NCI-H446 (cell line): Measurements from ENCODE around the gene GRM8.
A peak's percentile ranks its signal among the peaks of the same experiment; 100 is the strongest.

ENCODE experiments used
- DNase-seq, 2 experiments: peaks; one replicate each; lab custom pipeline; 2025; lab: John Stamatoyannopoulos, UW

GRM8 gene

DNA sequence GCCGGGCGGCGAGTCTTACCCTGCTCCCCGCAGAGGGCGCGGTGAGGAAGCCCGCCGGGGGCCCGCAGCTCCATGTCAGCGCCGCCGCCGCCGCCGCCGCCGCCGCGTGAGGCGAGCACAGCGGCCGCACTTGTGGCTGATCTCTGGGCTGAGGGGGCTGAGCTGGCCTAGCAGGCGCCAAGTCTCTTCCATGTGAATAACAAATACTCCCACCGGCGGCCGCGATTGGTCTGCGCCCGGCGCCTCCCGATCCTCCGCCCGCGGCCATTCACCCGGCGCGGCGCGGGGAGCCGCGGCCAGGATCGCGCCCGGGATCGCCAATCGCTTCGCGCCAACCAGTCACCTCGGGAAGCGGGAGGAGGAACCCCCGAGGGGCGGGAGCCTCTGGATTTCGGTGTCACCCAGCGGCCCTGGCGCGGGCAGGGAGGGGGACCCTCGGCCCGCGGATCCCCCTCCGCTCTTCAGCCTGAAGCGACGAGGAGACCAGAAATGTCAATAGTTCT, at the start of gene GRM8:
TSS of gene GRM8 (minus strand) at position 164 of the 503 bp plus-strand sequence.
- DNase-seq, result peak in 1 of 2 experiments; percentile 41

DNA sequence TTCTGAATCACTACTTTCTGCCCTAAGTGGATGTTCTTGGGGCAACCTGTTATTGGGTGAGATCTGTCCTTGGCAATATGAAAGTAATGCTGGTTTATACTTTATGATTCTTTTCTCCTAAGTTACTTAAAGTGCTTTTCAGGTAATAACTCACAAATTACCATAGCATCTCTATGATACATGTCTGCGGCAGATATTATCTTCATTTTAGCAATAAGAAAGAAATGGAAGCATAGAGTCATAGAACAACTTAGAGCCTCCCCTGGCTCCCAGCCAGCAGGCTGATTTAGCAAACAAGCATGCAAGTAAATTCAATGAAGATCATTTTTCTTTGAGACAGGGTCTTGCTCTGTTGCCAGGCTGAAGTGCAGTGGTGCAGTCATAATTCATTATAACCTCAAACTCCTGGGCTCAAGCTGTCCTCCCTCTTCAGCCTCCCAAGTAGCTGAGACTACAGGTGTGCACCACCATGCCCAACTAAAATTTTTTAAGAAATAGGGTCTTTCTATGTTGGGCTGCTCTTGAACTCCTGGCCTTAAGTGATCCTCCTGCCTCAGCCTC, 38.1 kb upstream of the GRM8 start:
- DNase-seq, result peak in 1 of 2 experiments; percentile 57

DNA sequence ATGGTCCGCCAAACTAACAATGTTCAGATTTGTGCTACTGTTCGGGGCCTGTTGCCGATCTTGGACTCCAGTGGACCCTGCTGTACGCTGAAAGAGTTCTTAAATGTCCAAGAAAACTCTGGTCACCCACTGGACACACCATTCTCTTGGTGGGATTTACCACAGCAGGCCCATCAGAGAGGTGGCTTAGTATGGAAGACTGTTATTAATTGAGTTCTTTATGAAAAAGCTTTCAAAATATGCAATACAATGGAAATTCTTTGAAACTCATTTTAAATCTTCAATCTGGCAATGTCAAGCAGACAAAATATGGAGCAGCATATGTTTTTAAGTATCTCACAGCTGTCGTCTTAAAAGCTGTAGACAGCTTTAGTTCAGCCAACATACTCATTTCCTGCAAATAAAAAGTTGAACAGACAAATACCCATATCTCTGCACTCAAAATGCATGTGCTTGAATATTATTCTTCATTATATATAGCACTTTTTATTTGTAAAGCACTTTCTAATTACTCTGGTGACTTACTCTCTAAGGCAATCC, 37.4 kb upstream of the GRM8 start:
- no peak for DNase-seq

DNA sequence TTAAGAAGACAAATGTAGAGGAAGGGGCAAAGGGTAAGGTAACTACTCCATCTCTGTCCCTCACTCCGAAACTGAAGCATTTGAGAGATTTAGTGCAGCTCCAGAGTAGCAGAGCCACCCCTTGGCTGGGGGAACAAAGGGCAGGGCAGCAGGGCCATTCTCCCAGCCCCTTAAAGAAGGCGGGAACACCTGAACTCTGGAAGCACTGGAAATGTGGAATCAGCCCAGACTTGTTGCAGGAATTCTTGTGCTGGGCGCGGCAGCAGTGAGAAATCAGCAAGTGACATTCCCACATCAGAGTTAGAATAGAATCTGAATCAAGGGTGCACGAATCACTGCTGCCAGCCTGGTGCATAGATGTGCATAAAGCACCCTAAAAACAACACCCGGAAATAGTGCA, 34.4 kb upstream of the GRM8 start:
- DNase-seq, result no peak

DNA sequence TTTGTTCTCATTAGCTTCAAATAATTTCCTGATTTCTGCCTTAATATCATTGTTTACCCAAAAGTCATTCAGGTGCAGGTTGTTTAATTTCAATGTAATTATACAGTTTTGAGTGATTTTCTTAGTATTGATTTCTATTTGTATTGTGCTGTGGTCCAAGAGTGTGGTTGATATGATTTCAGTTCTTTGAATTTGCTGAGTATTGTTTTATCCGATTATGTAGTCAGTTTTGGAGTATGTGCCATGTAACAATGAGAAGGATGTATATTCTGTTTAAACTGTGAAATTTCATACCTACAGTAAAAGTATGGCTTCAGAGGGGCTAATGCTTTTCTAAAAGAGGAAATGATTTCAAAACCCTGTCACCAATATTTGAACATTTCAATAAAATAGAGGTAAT, 17.4 kb upstream of the GRM8 start:
- no peak for DNase-seq

DNA sequence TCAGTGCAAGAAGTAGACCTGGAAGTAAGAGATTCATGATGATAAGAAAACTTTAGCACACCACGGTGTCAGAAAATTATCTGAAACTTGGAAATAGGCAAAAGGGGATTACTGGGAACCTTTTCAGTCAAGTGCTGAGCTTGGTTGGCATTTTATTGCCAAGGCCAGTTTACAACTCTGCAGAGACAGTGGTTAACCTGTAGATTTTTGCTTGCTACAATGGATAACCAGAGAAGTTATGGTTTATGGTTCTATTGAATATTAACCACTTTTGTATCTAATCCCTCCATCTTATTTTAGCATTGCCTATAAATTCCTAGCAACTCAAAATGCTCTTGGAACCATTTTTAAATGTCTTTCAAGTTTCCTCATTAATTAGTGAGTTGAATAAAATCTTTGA, 13.3 kb upstream of the GRM8 start:
- no peak for DNase-seq

DNA sequence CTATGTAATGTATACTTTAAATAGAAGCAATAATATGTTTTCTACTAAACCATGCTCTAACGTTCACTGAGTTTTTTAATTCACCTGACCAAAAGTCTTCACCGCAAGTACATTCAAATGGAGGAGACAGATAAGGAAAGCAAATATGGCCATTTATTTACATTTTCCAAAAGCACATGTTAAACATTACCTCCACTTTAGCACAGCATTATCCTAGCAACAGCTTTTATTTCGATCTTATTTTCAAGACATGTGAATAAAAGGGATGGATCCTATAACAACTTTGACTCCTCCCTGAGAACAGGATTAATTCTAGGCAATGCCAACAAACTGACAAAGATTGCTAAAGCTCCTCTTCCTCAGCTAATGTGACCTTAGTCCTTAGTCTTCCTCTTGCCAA, 11.5 kb upstream of the GRM8 start:
- no peak for DNase-seq

DNA sequence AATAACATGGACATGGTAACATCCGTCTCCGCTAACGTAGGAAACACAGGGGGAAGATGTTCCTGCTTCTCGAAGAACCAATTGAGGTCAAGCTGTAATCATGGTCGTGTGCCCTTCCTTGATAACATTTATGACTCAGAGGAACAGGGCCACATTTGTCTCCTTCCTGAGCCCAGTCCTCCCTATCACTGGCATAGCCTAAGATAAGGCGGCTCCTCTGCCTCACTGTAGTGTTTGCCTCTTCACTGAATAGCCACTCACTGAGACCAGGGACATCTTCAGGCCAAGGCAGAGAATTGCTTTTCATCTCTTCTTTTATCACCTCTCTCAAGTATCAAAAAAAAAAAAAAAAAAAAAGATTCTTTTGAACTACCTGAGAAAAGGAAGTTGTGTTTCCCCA, 5.4 kb upstream of the GRM8 start:
- DNase-seq, result no peak

DNA sequence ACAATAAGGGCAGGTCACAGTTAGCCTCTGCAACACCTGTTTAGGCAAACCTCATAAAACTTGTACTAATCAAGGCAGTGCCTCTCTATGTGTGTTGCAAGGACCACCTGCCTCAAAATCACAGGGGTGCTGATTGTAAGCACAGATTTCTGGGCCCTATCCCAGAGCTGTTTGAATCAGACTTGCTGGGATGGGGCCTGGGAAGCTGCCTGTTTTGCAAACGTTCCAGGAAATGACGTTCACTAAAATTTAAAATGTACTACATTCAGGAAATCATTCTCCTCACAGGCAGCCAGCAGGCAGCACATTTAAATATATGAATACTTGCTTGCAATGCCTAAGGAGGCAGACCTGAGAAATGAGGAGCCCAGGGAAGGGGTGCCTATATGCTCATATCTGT, 4.3 kb upstream of the GRM8 start:
- no peak for DNase-seq

DNA sequence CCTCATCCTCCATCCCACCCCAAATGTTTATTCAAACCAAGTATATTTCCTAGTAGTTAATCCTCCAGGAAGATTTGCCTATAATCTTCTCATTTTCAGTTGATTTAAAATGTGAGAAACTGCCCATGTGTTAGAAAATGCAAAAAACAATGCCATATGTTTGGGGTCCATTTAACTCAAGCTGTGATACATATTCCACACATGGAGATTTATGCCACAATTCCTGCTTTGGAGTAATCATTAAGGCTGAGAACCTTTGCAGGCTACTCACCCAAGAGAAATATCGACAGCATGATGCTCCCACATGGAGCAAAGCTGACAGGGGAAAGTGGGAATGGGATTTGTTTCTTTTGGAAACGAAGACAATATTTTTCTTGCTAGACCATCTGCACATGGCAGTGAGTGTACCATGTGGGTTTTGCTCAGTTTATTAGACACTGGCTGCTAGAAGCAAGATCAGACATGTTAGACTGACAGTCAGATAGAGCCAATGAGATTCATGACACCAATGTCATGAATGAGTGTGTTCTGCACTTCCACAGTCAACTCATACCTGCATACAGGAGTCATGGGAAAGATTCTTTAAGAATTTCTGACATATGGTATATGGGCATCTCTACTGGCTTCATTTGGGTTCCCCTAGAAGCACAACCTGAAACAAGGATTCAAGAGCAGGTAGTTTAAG, 3.4 kb upstream of the GRM8 start:
- DNase-seq, result no peak

DNA sequence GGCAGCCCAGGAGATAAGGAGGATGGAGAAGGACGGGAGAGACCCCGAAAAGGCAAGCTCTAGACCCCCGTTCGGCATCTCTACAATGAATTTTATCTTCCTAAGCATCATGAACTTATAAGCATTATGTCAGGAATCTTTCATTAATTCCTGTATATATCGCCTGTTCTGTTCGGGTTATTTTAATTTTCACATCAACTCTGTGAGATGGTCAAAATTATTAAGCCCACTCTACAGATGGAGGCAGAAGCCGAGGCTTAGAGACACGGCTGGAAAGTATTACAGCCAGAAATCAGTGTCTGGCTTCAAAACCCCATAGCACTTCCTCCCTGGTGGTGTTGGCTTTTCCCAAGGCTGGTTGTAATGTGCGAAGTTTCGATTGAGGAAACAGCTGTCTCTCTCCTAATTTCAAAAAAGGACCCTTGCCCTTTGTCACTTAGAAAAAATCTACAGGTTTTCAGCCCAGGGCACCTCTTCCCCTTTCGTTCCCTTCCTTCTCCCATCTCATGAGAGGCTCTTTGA, 1.5 kb upstream of the GRM8 start:
- DNase-seq, result no peak

DNA sequence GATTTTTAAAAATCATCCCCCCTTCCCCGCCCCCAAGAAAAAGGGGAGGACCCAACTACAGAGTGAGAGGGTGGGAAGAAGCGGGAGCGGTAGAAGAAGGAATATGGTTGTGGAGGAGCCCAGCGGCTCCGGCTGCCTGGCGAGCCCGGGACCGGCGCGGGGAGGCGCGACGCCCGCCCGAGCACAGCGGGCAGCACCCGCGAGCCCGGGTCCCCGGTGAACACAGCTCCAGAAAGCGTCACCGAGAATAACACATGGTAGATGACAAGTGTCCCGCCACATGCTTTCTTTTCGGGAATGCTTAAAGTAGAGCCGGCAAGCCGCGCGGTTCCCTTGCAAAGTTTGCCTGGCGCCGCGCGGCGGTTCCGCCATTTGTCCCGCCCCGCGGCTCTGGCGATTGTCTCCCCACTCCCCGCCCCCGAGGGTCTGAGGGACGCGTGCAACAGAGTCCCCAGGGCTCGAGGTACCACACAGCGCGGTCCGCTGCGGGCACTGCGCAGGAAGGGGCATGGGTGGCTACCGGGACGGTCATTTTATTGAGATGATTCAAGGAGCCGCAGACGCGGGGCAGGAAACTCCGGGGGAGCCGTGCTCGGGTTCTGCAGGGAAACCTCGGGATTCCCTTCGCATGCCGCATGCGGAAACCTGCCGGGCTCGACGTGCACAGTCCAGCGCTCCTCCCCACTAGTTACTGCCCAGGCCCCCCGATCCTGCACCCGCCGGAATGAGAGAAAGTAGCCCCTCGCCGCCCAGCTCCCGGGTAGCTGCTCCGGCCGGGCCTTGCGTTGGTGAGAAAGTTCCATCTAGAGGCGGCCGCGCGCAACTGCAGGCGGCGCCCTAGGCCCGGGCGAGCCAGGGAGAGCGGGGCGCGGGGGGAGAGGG, 781 bp upstream of the GRM8 start:
- DNase-seq, result peak; percentile 25 to 45

DNA sequence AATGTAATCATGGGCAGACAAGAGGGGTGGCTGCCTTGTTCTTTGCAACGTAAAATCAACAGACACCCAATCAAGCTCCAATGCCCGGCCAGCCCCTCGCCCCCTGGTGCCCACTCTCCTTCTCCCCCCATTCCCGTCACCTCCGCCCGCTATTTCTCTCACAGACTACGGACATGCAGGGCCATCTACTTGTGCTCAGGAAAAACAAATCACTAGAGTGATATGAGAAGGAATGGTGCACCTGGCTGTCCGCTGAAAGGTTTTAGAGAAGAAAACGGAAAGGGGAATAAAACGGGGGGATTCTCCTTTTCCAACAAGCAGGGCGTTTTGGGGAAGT, 396 bp downstream of the GRM8 start:
- no peak for DNase-seq

DNA sequence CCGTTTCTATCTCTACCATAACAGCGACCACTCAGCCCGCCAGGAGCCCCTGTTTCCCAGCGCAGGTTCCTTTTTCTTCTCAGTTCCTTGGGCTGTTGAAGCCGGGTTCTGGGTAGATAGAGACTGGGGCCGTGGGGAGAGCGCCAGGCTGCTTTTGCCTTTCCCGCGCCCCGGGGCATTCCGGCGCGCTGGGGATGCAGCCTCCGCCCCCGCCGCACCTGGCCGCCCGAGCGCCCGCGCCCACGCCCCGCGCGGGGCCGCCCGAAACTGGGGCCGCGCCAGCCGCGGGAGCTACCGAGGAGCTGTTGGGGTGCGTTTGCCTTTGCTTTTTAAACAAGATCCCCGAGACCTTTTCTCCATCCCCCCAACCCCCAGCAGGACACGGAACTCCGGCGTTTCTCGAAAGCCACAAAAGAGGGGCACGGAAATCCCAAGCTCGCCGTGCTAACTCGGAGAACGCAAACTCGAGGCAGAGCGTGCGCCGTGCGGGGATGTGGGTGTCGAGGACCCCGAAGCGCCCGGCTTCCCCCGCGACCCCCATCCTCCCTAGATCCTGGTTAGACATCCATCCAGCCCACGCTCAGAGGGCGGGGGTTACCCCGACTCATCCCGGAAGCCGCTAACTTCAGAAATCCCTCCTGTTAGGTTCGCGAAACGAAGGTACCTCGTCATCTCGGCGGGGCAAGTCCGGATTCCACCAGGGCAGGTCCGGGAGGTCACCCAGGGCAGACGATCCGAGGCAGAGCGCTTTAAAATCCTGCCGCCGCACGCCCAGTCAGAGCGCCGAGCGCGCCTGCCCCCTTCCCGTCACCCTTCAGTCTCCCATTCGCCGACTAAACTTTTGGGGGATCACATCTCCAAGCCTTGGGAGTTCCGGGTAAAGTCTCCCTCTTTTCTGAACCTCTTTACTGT, 1.0 kb downstream of the GRM8 start:
- no peak for DNase-seq

DNA sequence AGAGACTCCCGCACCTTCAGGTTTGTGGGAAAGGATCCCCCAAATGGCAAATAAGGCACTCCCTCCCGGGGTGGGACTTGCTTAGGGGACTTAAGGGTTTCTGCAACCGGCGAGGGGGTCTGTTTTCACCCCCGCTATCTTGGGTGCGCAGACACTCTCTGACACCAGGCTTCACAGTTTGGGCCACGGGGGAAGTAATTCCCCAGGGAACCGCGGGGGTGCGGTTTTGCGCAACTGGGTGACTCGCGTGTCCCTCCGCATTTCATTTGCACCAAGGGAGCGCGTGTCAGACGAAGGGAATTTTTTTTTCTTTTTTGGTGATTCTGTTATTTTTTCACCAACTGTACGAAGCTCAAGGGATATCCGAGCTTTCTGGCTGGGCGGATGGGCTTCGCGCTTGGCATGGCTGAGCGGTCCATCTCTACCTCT, 1.7 kb downstream of the GRM8 start:
- DNase-seq, result no peak

DNA sequence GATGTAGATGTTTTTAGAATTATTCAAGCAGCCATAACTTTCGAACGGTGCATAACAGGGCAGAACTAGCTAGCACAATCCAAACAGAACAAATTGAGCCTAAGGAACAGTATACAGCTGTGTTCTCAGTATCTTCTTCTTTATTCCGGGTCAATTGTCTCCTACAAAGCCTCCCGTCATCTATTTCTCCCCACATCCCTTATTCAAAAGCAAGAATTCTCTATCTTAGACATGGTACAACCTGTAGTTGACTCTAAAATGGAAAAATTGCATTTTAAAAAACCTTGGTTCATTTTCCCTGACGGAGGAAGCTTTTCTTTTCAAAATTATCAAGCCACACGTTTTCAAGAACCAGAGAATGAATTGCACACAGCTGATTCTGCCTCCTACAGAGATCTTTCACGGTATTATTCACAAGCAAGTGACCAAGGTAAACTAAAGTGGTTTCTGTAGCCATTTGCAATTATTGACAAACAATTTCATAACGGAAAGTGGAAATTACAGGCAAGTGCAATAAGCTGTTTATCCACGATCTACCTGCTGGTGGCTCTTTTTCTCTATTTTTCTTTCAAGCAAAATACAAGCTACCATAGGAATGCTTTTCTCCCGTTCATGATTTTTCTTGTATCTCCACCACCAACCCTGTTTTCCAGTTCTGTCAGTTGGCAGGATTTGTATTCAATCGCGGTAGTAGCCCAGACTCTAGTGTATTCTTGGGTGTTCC, 2.3 kb downstream of the GRM8 start:
- DNase-seq, result no peak

DNA sequence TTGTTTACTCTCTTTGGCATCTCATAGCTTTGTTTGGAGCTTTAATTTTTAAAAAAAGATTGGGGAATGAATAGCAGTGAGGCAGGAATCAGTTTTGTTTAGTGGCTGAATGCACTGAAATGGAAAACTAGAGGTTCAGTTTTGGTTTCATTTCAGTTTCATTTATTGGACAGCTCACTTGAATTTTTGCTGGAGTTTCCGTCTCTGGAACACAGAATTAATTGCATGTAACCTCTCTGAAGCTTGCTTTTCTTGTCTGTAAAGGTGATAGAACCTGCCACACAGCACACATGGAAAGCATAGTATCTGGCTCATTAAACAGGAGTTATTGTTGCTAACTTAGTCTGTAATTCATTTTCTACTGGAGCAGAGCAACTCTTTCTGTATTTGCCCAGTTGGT, 7.1 kb downstream of the GRM8 start:
- no peak for DNase-seq

DNA sequence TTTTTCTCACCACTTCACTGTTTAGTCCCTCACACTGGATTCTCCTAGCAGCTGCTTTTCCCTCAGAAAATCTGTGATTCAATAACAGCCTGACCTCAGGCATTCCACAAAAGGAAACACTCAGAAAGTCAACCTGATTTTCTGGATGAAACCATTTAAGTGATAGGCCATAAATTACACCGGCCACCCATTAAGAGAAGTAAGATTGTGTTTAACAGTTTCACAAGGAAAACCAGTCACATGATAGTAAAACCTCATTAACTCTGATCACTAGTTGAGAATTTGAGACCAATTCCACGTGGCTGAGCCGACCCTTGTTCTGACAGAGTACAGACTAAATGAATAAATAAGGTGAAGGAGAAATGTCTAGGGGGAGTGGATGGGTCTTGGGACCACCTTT, 7.7 kb downstream of the GRM8 start:
- DNase-seq, result no peak

DNA sequence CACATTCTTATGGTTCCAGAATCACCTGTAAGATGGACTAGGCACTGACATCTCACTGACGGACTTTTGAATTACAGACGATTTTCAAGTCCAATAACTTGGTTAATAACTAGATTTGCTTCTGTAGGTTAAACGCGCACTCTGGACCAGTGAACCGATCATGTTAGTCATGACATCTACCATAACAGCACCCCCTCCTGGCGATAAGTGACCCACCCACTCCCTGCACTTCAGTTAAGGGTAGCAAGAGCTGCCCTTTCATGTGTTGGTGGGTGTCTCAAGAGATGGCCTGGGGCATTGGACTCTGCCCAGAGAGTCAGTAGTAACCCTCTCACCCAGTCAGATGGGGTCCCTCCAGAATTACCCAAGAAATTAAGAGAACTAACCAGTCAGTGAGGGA, 12.9 kb downstream of the GRM8 start:
- no peak for DNase-seq

DNA sequence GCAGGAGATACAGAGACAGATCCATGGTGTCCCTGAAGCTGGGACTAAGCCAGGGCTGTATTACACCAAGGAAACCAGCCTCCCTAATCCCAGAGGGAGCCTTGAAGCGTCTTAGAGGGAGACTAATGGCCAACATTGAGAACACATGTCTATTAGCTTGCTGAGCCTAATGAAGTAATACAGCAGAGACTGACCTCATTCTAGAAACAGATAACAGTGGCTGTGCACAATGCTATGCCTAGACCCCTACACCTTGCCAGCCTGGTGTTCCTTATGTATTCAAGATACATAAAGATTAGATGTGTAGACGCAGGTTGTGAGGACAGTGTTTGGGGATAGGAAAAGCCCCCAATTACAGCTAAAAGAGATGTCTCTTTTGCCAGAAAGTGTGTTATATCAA, 19.1 kb downstream of the GRM8 start:
- DNase-seq, result no peak

DNA sequence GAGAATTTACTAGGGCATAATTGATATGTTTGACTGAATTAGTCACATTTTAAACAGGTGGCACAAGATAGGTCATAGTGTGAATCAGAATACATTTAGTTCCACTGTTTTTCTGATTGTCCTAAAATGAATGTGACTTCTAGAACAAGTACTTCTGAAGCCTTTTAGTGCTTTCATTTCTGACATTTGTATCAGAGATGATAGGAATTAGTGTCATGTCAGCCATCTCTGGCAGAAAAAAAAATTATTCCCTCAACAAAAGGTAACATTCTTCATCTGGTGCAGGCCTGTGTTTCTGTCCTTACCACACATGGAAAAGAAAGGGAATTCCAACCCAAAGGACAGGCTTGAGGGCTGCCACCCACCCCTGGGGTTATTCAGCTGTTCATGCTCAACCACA, 21.3 kb downstream of the GRM8 start:
- no peak for DNase-seq
